ENCODE data around the gene ACIN1. TPM values are rescaled to one million over a fixed set of nuclear protein-coding genes. Genes with fewer than 3 reads are reported as not detected.

ACIN1 gene
- total RNA-seq, 1 experiment from 2014 or later = 181 TPM

DNA sequence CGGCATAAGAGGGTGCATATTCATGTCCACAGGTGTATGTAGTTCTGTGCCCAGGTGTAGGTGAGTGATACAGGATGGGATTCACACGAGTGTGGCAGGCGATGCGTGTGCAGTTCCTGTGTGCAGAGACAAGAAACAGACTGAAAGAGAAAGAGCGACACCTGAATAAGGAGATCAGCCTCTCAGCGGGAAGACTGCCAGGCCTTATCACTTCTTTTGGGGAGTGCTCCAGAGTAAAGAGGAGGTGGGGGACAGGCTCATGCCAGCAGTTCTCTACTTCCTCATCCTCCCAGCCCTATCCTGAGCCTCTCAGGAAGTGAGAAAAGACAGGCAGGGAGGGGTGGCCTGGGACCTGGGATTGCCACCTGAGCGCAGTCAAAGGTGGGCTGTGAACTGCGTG lies 50.1 kb downstream of the ACIN1 start:
- no peak overlapping the region for H3K27ac Mint-ChIP-seq (ENCODE audit: unreplicated experiment)
- no peak overlapping the region for H3K4me3 Mint-ChIP-seq (ENCODE audit: low read depth, unreplicated experiment)
- no peaks in the 10 kb centered on the region for H3K4me1 Mint-ChIP-seq (ENCODE audit: low read depth, unreplicated experiment)
- no peak for DNase-seq
- BruUV-seq (replicated peaks) = no TSS peak
- CTCF ChIA-PET = no interaction called here
- H3K27me3 Mint-ChIP-seq (ENCODE audit: unreplicated experiment) = peaks cover 34% of the 10 kb centered on the region
- TF ChIP-seq, protein P1, sequence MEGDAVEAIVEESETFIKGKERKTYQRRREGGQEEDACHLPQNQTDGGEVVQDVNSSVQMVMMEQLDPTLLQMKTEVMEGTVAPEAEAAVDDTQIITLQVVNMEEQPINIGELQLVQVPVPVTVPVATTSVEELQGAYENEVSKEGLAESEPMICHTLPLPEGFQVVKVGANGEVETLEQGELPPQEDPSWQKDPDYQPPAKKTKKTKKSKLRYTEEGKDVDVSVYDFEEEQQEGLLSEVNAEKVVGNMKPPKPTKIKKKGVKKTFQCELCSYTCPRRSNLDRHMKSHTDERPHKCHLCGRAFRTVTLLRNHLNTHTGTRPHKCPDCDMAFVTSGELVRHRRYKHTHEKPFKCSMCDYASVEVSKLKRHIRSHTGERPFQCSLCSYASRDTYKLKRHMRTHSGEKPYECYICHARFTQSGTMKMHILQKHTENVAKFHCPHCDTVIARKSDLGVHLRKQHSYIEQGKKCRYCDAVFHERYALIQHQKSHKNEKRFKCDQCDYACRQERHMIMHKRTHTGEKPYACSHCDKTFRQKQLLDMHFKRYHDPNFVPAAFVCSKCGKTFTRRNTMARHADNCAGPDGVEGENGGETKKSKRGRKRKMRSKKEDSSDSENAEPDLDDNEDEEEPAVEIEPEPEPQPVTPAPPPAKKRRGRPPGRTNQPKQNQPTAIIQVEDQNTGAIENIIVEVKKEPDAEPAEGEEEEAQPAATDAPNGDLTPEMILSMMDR (IDR thresholded peaks at IDR 0.05; ENCODE audit: unreplicated experiment) = no peak
- H3K9me3 Mint-ChIP-seq (ENCODE audit: low read depth, unreplicated experiment) = no peaks in the 10 kb centered on the region
- intact Hi-C loops (cut with micrococcal nuclease; ENCODE audit: unreplicated experiment) = no loop called here
- no peaks in the 10 kb centered on the region for H3K36me3 Mint-ChIP-seq (ENCODE audit: insufficient read depth, unreplicated experiment)

DNA sequence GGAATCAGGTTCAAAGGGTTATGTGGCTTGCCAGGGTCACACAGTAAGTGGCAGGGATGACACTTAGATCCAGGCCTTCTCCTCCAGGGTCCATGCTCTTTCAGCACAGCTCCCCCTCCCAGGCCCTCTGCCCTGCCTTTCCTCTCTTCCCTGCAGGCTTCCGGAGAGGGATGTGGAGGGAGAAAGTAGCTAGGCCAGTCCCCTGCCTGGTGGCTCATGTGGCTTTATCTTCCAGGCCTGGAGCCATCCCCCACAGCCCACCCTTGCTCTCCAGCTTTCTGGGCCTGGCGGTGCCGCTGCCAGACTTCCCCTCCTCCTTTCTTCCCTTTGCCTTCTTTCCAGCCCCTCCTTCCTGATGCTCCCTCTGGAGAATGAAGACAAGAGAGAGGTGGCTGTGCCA lies 51.2 kb downstream of the ACIN1 start:
- H3K27me3 Mint-ChIP-seq (ENCODE audit: unreplicated experiment) = peaks cover 34% of the 10 kb centered on the region
- H3K36me3 Mint-ChIP-seq (ENCODE audit: insufficient read depth, unreplicated experiment) = no peaks in the 10 kb centered on the region
- CTCF ChIA-PET = interaction anchor here (1.4 kb wide), 1 partner anchor 57 kb away, joined by 4 read pairs; no protein-coding TSS in a partner anchor
- no peak for DNase-seq
- no peaks in the 10 kb centered on the region for H3K9me3 Mint-ChIP-seq (ENCODE audit: low read depth, unreplicated experiment)
- H3K4me1 Mint-ChIP-seq (ENCODE audit: low read depth, unreplicated experiment) = no peaks in the 10 kb centered on the region
- TF ChIP-seq, protein P1 (IDR thresholded peaks at IDR 0.05; ENCODE audit: unreplicated experiment) = no peak
- no TSS peak for BruUV-seq (replicated peaks)
- intact Hi-C loops (cut with micrococcal nuclease; ENCODE audit: unreplicated experiment) = no loop called here
- no peak overlapping the region for H3K27ac Mint-ChIP-seq (ENCODE audit: unreplicated experiment)
- H3K4me3 Mint-ChIP-seq (ENCODE audit: low read depth, unreplicated experiment) = no peak overlapping the region

DNA sequence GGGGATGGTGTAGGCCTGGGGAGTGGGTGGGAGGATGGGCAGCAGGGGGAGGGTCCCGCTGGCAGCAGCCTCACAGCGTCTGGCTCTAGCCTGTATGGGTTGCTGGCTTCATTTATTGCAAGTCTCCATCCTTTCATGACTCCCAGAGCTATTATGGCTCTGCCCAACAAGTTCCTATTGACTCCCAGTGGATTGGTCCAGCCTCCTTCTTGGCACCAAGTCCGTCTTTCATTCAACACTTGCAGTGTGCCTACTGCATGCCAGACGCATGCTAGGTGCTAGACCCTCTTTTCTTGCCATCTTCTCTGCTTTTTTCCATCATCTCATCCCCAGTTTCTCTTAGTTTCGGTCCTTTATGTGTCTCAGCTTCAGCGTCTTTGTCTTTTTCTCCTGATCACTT lies 51.8 kb downstream of the ACIN1 start:
- H3K9me3 Mint-ChIP-seq (ENCODE audit: low read depth, unreplicated experiment) = no peaks in the 10 kb centered on the region
- H3K27ac Mint-ChIP-seq (ENCODE audit: unreplicated experiment) = no peak overlapping the region
- CTCF ChIA-PET = interaction anchor here (1.4 kb wide), 1 partner anchor 56 kb away, joined by 4 read pairs; no protein-coding TSS in a partner anchor
- DNase-seq = no peak
- H3K4me3 Mint-ChIP-seq (ENCODE audit: low read depth, unreplicated experiment) = no peak overlapping the region
- TF ChIP-seq, protein P1 (IDR thresholded peaks at IDR 0.05; ENCODE audit: unreplicated experiment) = no peak
- intact Hi-C loops (cut with micrococcal nuclease; ENCODE audit: unreplicated experiment) = no loop called here
- H3K4me1 Mint-ChIP-seq (ENCODE audit: low read depth, unreplicated experiment) = no peaks in the 10 kb centered on the region
- H3K27me3 Mint-ChIP-seq (ENCODE audit: unreplicated experiment) = peaks cover 34% of the 10 kb centered on the region
- BruUV-seq (replicated peaks) = no TSS peak
- H3K36me3 Mint-ChIP-seq (ENCODE audit: insufficient read depth, unreplicated experiment) = no peaks in the 10 kb centered on the region

DNA sequence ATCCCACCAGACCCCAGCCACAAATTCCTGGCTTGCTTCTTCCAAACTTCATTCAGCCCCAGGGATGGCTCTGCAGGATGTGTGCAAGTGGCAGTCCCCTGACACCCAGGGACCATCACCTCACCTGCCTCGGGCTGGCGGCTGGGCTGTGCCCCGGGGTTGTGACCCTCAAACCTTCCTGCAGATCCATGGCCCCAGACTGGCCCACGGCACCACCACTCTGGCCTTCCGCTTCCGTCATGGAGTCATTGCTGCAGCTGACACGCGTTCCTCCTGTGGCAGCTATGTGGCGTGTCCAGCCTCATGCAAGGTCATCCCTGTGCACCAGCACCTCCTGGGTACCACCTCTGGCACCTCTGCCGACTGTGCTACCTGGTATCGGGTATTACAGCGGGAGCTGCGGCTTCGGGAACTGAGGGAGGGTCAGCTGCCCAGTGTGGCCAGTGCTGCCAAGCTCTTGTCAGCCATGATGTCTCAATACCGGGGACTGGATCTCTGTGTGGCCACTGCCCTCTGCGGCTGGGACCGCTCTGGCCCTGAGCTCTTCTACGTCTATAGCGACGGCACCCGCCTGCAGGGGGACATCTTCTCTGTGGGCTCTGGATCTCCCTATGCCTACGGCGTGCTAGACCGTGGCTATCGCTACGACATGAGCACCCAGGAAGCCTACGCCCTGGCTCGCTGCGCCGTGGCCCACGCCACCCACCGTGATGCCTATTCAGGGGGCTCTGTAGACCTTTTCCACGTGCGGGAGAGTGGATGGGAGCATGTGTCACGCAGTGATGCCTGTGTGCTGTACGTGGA lies 52.6 kb downstream of the ACIN1 start, which contains the start of gene PSMB11:
Gene PSMB11 (plus strand): TSS at position 51 of the 804 bp plus-strand sequence. CDS start 14 bp downstream, at position 65.
- Mint-ChIP-seq H3K9me3 (ENCODE audit: low read depth, unreplicated experiment) (no peaks in the 10 kb centered on the region), H3K4me3 (ENCODE audit: low read depth, unreplicated experiment) (no peak within 1 kb of the TSS), H3K27ac (ENCODE audit: unreplicated experiment) (no peak within 1 kb of the TSS), H3K4me1 (ENCODE audit: low read depth, unreplicated experiment) (no peaks in the 10 kb centered on the region), H3K27me3 (ENCODE audit: unreplicated experiment) (peaks cover 34% of the 10 kb centered on the region), H3K36me3 (ENCODE audit: insufficient read depth, unreplicated experiment) (no peaks in the 10 kb centered on the region)
- CTCF ChIA-PET = interaction anchor here (0.6 kb wide), 1 partner anchor 555 kb away, joined by 3 read pairs; no protein-coding TSS in a partner anchor
- intact Hi-C loops (cut with micrococcal nuclease; ENCODE audit: unreplicated experiment) = no loop called here
- no peak for DNase-seq
- no TSS peak for BruUV-seq (replicated peaks)
- TF ChIP-seq, protein P1 (IDR thresholded peaks at IDR 0.05; ENCODE audit: unreplicated experiment) = no peak

All from Calu3 (cell line).